HTERT RPE-1 (cell line): Measurements from ENCODE around the gene GARS1.
"Not testable (repeated sequence)": the region's sequence is repeated elsewhere in the genome, so short reads cannot be mapped to it uniquely, and the experiment has no call there.

Experiments used
- in situ Hi-C: fragments of 300-500 bp; cut with MboI; formaldehyde crosslinking; loops from 4 replicates; pipeline ENCODE4 v1.14.3; 2020; ENCODE audit warnings: low sequenced_read_pairs

Gene GARS1

GRCh38 chr7:30570238-30570637, 24.4 kb upstream of the GARS1 start:
- in situ Hi-C loops = not testable (repeated sequence)

GRCh38 chr7:30572212-30572841, 22.4 kb upstream of the GARS1 start:
- in situ Hi-C loops = no loop called here

- in situ Hi-C loops = no loop called here
Observed at GRCh38 chr7:30575910-30576309, 18.8 kb upstream of the GARS1 start.

GRCh38 chr7:30583181-30583580, 11.5 kb upstream of the GARS1 start:
- in situ Hi-C loops = no loop called here

GRCh38 chr7:30584415-30584814, 10.3 kb upstream of the GARS1 start:
- in situ Hi-C loops = no loop called here

- in situ Hi-C loops = no loop called here
Observed at GRCh38 chr7:30584965-30585364, 9.7 kb upstream of the GARS1 start.

GRCh38 chr7:30585675-30586074, 9.0 kb upstream of the GARS1 start:
- in situ Hi-C loops = no loop called here

GRCh38 chr7:30587547-30587946, 7.1 kb upstream of the GARS1 start:
- in situ Hi-C loops = not testable (repeated sequence)

- in situ Hi-C loops = no loop called here
Observed at GRCh38 chr7:30589111-30589510, 5.6 kb upstream of the GARS1 start.

- in situ Hi-C loops = no loop called here
Observed at GRCh38 chr7:30594048-30594539, 584 bp upstream of the GARS1 start.

GRCh38 chr7:30595436-30596013, 847 bp downstream of the GARS1 start:
- in situ Hi-C loops = no loop called here

- in situ Hi-C loops = no loop called here
Observed at GRCh38 chr7:30596014-30596641, 1.4 kb downstream of the GARS1 start.

- in situ Hi-C loops = no loop called here
Observed at GRCh38 chr7:30596721-30597120, 2.0 kb downstream of the GARS1 start.

GRCh38 chr7:30598121-30598876, 3.6 kb downstream of the GARS1 start:
- in situ Hi-C loops = no loop called here

- in situ Hi-C loops = no loop called here
Observed at GRCh38 chr7:30604901-30605300, 10.2 kb downstream of the GARS1 start.

GRCh38 chr7:30605832-30606231, 11.2 kb downstream of the GARS1 start:
- in situ Hi-C loops = no loop called here

GRCh38 chr7:30612658-30613265, 18.1 kb downstream of the GARS1 start:
- in situ Hi-C loops = no loop called here

- in situ Hi-C loops = no loop called here
Observed at GRCh38 chr7:30613366-30614325, 19.0 kb downstream of the GARS1 start.

GRCh38 chr7:30616318-30616717, 21.6 kb downstream of the GARS1 start:
- in situ Hi-C loops = no loop called here

GRCh38 chr7:30617359-30617758, 22.7 kb downstream of the GARS1 start:
- in situ Hi-C loops = no loop called here
